ENCODE data around the gene UCP2.
"Not testable (repeated sequence)": the region's sequence is repeated elsewhere in the genome, so short reads cannot be mapped to it uniquely, and the experiment has no call there.

UCP2 gene

DNA sequence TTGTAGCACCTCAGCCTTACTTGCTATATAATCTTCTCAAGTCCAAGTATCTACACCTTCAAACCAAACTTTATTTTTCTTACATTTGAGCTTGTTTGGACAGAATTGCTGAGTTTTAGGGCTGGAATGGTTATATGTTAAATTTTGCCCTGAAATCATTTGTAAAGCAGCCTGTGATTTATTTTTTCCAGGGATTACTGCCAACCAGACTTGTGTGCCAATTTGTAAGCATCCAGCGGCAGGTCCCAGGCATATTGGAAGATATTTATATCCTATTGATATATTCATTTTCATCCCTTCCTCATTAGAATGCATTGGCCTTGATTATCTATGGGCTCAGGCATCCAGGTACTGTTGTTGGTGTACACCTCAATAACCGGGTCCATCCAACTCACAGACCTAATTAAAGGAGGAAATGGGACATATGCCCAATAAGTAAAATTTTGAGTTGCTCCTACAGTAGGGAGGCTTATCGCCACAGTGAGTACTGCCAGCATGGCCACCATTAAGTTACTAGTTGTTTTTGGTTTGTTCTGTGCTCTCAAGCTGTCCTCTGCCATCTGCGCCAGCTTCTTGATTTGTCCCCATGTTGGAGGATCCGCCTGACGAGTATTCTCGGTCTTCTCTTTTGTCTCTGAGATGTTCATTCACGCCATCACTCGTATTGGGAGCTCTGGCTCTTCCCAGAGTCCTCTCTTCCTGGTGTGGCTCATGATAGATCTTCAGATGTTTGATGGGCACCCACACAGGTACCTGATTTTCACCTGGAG, 41.7 kb downstream of the UCP2 start:
- no peaks in the 10 kb centered on the region for H3K27me3 ChIP-seq (ENCODE audit: control insufficient read depth in 3 of 3, insufficient read depth in 3 of 3, low read depth in 1 of 3, low read length in 3 of 3)
- H2BK15ac ChIP-seq (ENCODE audit: low read length) = no peak overlapping the region
- no peak overlapping the region for H3K4ac ChIP-seq (ENCODE audit: low read length)
- H4K91ac ChIP-seq (ENCODE audit: low read depth, low read length, poor library complexity) = no peak overlapping the region
- no peaks in the 10 kb centered on the region for H3K36me3 ChIP-seq (replicated peaks in 1 of 2; ENCODE audit: control insufficient read depth in 2 of 2, insufficient read depth in 2 of 2, low read length in 2 of 2)
- no peaks in the 10 kb centered on the region for H3K4me1 ChIP-seq (ENCODE audit: control insufficient read depth in 2 of 2, insufficient read depth in 1 of 2, low read depth in 1 of 2, low read length in 2 of 2)
- H3K9ac ChIP-seq (ENCODE audit: low read depth, low read length, poor library complexity) = no peak overlapping the region
- no peak overlapping the region for H3K23ac ChIP-seq (ENCODE audit: low read depth, low read length, poor library complexity)
- no peak overlapping the region for H2AK5ac ChIP-seq (ENCODE audit: low read depth, low read length)
- no peak overlapping the region for H2BK12ac ChIP-seq (ENCODE audit: low read length)
- H2BK120ac ChIP-seq (ENCODE audit: low read depth, low read length) = no peak overlapping the region
- no peak overlapping the region for H2AFZ ChIP-seq (ENCODE audit: low read length)
- H4K8ac ChIP-seq (ENCODE audit: low read depth, low read length) = no peak overlapping the region
- no peak overlapping the region for H3K18ac ChIP-seq (ENCODE audit: low read length)
- H3K4me2 ChIP-seq (ENCODE audit: insufficient read depth, low read length, poor library complexity, severe bottlenecking) = no peak overlapping the region
- H2BK5ac ChIP-seq (ENCODE audit: low read length) = no peak overlapping the region
- no peak overlapping the region for H3K14ac ChIP-seq (ENCODE audit: low read length)
- no peak overlapping the region for H3K4me3 ChIP-seq (ENCODE audit: low read length in 2 of 2)
- DNase-seq (ENCODE audit: low spot score) = no peak
- no peaks in the 10 kb centered on the region for H3K79me1 ChIP-seq (ENCODE audit: low read depth, low read length)
- H3K9me3 ChIP-seq (replicated peaks in 1 of 2; ENCODE audit: control insufficient read depth in 2 of 2, insufficient read depth in 1 of 2, low read depth in 1 of 2, low read length in 2 of 2) = peaks cover 6 to 9% of the 10 kb centered on the region in 2 donors
- no CpG with 5 or more reads among the region's 9 CpGs for WGBS, 2 donors (ENCODE audit: extremely low coverage in 2 of 2, insufficient read length in 2 of 2, insufficient replicate concordance in 1 of 2)
- no peak overlapping the region for H3K27ac ChIP-seq (replicated peaks; ENCODE audit: low read length)

DNA sequence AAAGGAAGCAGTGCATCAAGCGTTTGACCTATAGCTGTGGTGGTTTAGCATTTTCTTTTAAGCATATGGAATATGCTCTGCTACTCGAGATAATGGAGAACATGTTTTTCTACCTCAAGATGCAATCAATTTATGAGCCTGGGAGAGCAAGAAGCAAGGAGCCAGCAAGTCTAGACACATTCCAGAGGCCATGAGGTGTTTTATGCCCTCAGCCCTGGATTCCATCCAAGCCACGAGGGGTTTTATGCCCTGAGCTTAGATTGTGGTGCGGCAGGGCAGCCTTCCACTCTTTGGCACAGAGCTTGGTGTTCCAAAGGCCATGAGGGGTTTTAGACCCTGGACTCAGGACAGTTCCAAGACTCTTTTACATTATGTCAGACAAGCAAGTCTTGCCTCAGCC, 43.5 kb downstream of the UCP2 start:
- H3K4me1 ChIP-seq (ENCODE audit: control insufficient read depth in 2 of 2, insufficient read depth in 1 of 2, low read depth in 1 of 2, low read length in 2 of 2) = no peaks in the 10 kb centered on the region
- H2BK120ac ChIP-seq (ENCODE audit: low read depth, low read length) = no peak overlapping the region
- no CpG with 5 or more reads among the region's 4 CpGs for WGBS, 2 donors (ENCODE audit: extremely low coverage in 2 of 2, insufficient read length in 2 of 2, insufficient replicate concordance in 1 of 2)
- no peak for DNase-seq (ENCODE audit: low spot score)
- no peak overlapping the region for H3K4ac ChIP-seq (ENCODE audit: low read length)
- H3K9ac ChIP-seq (ENCODE audit: low read depth, low read length, poor library complexity) = no peak overlapping the region
- H2BK12ac ChIP-seq (ENCODE audit: low read length) = no peak overlapping the region
- no peak overlapping the region for H2AK5ac ChIP-seq (ENCODE audit: low read depth, low read length)
- H3K36me3 ChIP-seq (replicated peaks in 1 of 2; ENCODE audit: control insufficient read depth in 2 of 2, insufficient read depth in 2 of 2, low read length in 2 of 2) = peaks cover 2 to 11% of the 10 kb centered on the region in 2 donors
- no peak overlapping the region for H4K91ac ChIP-seq (ENCODE audit: low read depth, low read length, poor library complexity)
- H2BK5ac ChIP-seq (ENCODE audit: low read length) = no peak overlapping the region
- no peaks in the 10 kb centered on the region for H3K79me1 ChIP-seq (ENCODE audit: low read depth, low read length)
- H3K4me3 ChIP-seq (ENCODE audit: low read length in 2 of 2) = no peak overlapping the region
- H3K23ac ChIP-seq (ENCODE audit: low read depth, low read length, poor library complexity) = no peak overlapping the region
- H3K27me3 ChIP-seq (ENCODE audit: control insufficient read depth in 3 of 3, insufficient read depth in 3 of 3, low read depth in 1 of 3, low read length in 3 of 3) = no peaks in the 10 kb centered on the region
- H2BK15ac ChIP-seq (ENCODE audit: low read length) = no peak overlapping the region
- H4K8ac ChIP-seq (ENCODE audit: low read depth, low read length) = no peak overlapping the region
- no peak overlapping the region for H3K14ac ChIP-seq (ENCODE audit: low read length)
- no peak overlapping the region for H3K18ac ChIP-seq (ENCODE audit: low read length)
- no peak overlapping the region for H2AFZ ChIP-seq (ENCODE audit: low read length)
- no peak overlapping the region for H3K27ac ChIP-seq (replicated peaks; ENCODE audit: low read length)
- H3K9me3 ChIP-seq (replicated peaks in 1 of 2; ENCODE audit: control insufficient read depth in 2 of 2, insufficient read depth in 1 of 2, low read depth in 1 of 2, low read length in 2 of 2) = peaks cover 6 to 9% of the 10 kb centered on the region in 2 donors
- no peak overlapping the region for H3K4me2 ChIP-seq (ENCODE audit: insufficient read depth, low read length, poor library complexity, severe bottlenecking)

DNA sequence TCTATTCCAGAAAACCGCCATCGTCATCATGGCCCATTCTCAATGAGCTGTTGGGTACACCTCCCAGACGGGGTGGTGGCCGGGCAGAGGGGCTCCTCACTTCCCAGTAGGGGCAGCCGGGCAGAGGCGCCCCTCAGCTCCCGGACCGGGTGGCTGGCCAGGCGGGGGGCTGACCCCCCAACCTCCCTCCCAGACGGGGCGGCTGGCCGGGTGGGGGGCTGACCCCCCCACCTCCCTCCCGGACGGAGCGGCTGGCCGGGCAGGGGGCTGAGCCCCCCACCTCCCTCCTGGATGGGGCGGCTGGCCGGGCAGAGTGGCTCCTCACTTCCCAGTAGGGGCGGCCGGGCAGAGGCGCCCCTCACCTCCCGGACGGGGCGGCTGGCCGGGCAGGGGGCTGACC, 46.6 kb downstream of the UCP2 start:
- H2AFZ ChIP-seq (ENCODE audit: low read length); H2BK12ac ChIP-seq (ENCODE audit: low read length); H3K27me3 ChIP-seq (ENCODE audit: control insufficient read depth in 3 of 3, insufficient read depth in 3 of 3, low read depth in 1 of 3, low read length in 3 of 3); H3K23ac ChIP-seq (ENCODE audit: low read depth, low read length, poor library complexity); H4K91ac ChIP-seq (ENCODE audit: low read depth, low read length, poor library complexity); H2BK15ac ChIP-seq (ENCODE audit: low read length); H2BK120ac ChIP-seq (ENCODE audit: low read depth, low read length); H3K79me1 ChIP-seq (ENCODE audit: low read depth, low read length); DNase-seq (ENCODE audit: low spot score); H3K14ac ChIP-seq (ENCODE audit: low read length); H3K9me3 ChIP-seq (replicated peaks in 1 of 2; ENCODE audit: control insufficient read depth in 2 of 2, insufficient read depth in 1 of 2, low read depth in 1 of 2, low read length in 2 of 2); H3K4me1 ChIP-seq (ENCODE audit: control insufficient read depth in 2 of 2, insufficient read depth in 1 of 2, low read depth in 1 of 2, low read length in 2 of 2); H3K4ac ChIP-seq (ENCODE audit: low read length); H2BK5ac ChIP-seq (ENCODE audit: low read length); H3K9ac ChIP-seq (ENCODE audit: low read depth, low read length, poor library complexity); H3K4me2 ChIP-seq (ENCODE audit: insufficient read depth, low read length, poor library complexity, severe bottlenecking); H3K18ac ChIP-seq (ENCODE audit: low read length); H3K27ac ChIP-seq (replicated peaks; ENCODE audit: low read length); H2AK5ac ChIP-seq (ENCODE audit: low read depth, low read length); H3K4me3 ChIP-seq (ENCODE audit: low read length in 2 of 2); H4K8ac ChIP-seq (ENCODE audit: low read depth, low read length): not testable (repeated sequence)
- H3K36me3 ChIP-seq (replicated peaks in 1 of 2; ENCODE audit: control insufficient read depth in 2 of 2, insufficient read depth in 2 of 2, low read length in 2 of 2) = peaks cover 2 to 33% of the 10 kb centered on the region in 2 donors
- no CpG with 5 or more reads among the region's 25 CpGs for WGBS, 2 donors (ENCODE audit: extremely low coverage in 2 of 2, insufficient read length in 2 of 2, insufficient replicate concordance in 1 of 2)

DNA sequence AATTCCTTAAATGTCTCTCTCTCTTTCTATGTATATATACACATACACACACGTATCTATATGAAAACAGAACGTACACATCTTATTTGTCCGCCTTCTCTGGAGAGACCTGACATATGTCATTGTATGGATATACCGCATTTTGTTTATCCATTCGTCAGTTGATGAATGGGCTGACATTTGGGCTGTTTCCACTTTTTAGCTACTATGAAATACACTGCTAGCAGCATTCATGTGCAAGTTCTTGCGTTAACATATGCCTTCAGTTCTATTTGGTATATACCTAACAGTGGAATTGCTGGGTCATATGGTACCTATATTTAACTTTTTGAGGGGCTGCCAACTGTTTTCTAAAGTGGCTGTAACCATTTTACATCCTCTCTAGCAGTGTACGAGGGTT, 49.9 kb downstream of the UCP2 start:
- Histone ChIP-seq H2AFZ (ENCODE audit: low read length) (no peak overlapping the region), H3K4me2 (ENCODE audit: insufficient read depth, low read length, poor library complexity, severe bottlenecking) (no peak overlapping the region), H3K27ac (replicated peaks; ENCODE audit: low read length) (no peak overlapping the region), H3K4me3 (ENCODE audit: low read length in 2 of 2) (no peak overlapping the region), H2BK5ac (ENCODE audit: low read length) (no peak overlapping the region), H4K8ac (ENCODE audit: low read depth, low read length) (no peak overlapping the region), H3K4me1 (ENCODE audit: control insufficient read depth in 2 of 2, insufficient read depth in 1 of 2, low read depth in 1 of 2, low read length in 2 of 2) (peaks cover 0 to 2% of the 10 kb centered on the region in 2 donors), H3K23ac (ENCODE audit: low read depth, low read length, poor library complexity) (no peak overlapping the region), H4K91ac (ENCODE audit: low read depth, low read length, poor library complexity) (no peak overlapping the region), H2AK5ac (ENCODE audit: low read depth, low read length) (no peak overlapping the region), H3K14ac (ENCODE audit: low read length) (no peak overlapping the region), H3K18ac (ENCODE audit: low read length) (no peak overlapping the region), H3K79me1 (ENCODE audit: low read depth, low read length) (no peaks in the 10 kb centered on the region), H3K4ac (ENCODE audit: low read length) (no peak overlapping the region), H3K36me3 (replicated peaks in 1 of 2; ENCODE audit: control insufficient read depth in 2 of 2, insufficient read depth in 2 of 2, low read length in 2 of 2) (peaks cover 9 to 55% of the 10 kb centered on the region in 2 donors), H2BK12ac (ENCODE audit: low read length) (no peak overlapping the region), H3K9me3 (replicated peaks in 1 of 2; ENCODE audit: control insufficient read depth in 2 of 2, insufficient read depth in 1 of 2, low read depth in 1 of 2, low read length in 2 of 2) (no peaks in the 10 kb centered on the region), H3K9ac (ENCODE audit: low read depth, low read length, poor library complexity) (no peak overlapping the region), H2BK15ac (ENCODE audit: low read length) (no peak overlapping the region), H3K27me3 (ENCODE audit: control insufficient read depth in 3 of 3, insufficient read depth in 3 of 3, low read depth in 1 of 3, low read length in 3 of 3) (no peaks in the 10 kb centered on the region), H2BK120ac (ENCODE audit: low read depth, low read length) (no peak overlapping the region)
- WGBS, 2 donors (ENCODE audit: extremely low coverage in 2 of 2, insufficient read length in 2 of 2, insufficient replicate concordance in 1 of 2) = no CpG with 5 or more reads among the region's 7 CpGs
- no peak for DNase-seq (ENCODE audit: low spot score)
